Endothelial cell of umbilical vein (primary cell): ENCODE data around the gene CACTIN. TPM values are rescaled to one million over a fixed set of nuclear protein-coding genes. Genes with fewer than 3 reads are reported as not detected.
"Not testable (repeated sequence)": the region's sequence is repeated elsewhere in the genome, so short reads cannot be mapped to it uniquely, and the experiment has no call there.

Source experiments
- BruUV-seq: library from RNA; stranded (reverse); fragments of 400-500 nt; replicated peaks from 2 replicates; lab custom pipeline; 2021; lab: Mats Ljungman, UMichigan
- CTCF ChIA-PET: fragments of 300-600, 350-600 bp; sonication (Branson Sonifier 250); formaldehyde crosslinking; loops from one replicate; lab custom pipeline; 2021; ENCODE audit warnings: antibody characterized with exemption, inconsistent platforms; lab: Charles Lee
- POLR2A ChIA-PET: fragments of 300-600, 350-600 bp; sonication (Branson Sonifier 250); formaldehyde crosslinking; loops from one replicate; lab custom pipeline; 2021; ENCODE audit warnings: antibody characterized with exemption, inconsistent platforms; lab: Charles Lee
- DNase-seq: peaks from one replicate; pipeline ENCODE4 v3.0.0-alpha.2; 2011; ENCODE audit warnings: low read depth, low spot score
- FAIRE-seq: peaks from 2 replicates; lab custom pipeline; 2011; peaks lifted over from hg19 to GRCh38; lab: Jason Lieb, UNC
- H2AFZ ChIP-seq: 2 replicates; pipeline ENCODE4 v1.6.0; 2012; ENCODE audit warnings: low read depth, low read length, control low read depth, inconsistent platforms
- H3K27ac ChIP-seq: 2 replicates; pipeline ENCODE4 v1.5.1; 2011; ENCODE audit warnings: low read depth, mild to moderate bottlenecking, control low read depth, low read length, moderate library complexity; ENCODE audit not compliant: insufficient read depth
- H3K27me3 ChIP-seq, 2 experiments: 2 replicates each; pipeline versions ENCODE4 v1.6.0 to v1.6.1; 2011; ENCODE audit warnings: low read length in 2 of 2, mixed read lengths in 1 of 2; ENCODE audit not compliant: control insufficient read depth in 2 of 2, insufficient read depth in 2 of 2
- H3K36me3 ChIP-seq, 2 experiments: 2 replicates in 1 of 2; 3 replicates in 1 of 2; pipeline ENCODE4 v1.5.1; 2011; ENCODE audit warnings: low read length in 2 of 2, mild to moderate bottlenecking in 1 of 2, moderate library complexity in 1 of 2; ENCODE audit not compliant: control insufficient read depth in 2 of 2, insufficient read depth in 2 of 2; ENCODE audit errors: extremely low read depth in 1 of 2
- H3K4me1 ChIP-seq: 3 replicates; pipeline ENCODE4 v1.5.1; 2011; ENCODE audit warnings: mild to moderate bottlenecking, low read length; ENCODE audit not compliant: control insufficient read depth, insufficient read depth; ENCODE audit errors: extremely low read depth
- H3K4me2 ChIP-seq: 2 replicates; pipeline ENCODE4 v1.6.1; 2011; ENCODE audit warnings: low read length, control low read depth, mixed read lengths; ENCODE audit not compliant: insufficient read depth
- H3K4me3 ChIP-seq, 3 experiments: fragments of 200-600 bp in 1 of 3; sonication (generic), shearing (Covaris generic) in 1 of 3; replicated peaks in 1 of 3; 2 replicates each; pipeline ENCODE4 v1.5.1; 2011 to 2016; ENCODE audit warnings: control low read depth in 3 of 3, low read length in 3 of 3, mild to moderate bottlenecking in 2 of 3, inconsistent platforms in 1 of 3, low read depth in 1 of 3, moderate library complexity in 1 of 3; ENCODE audit not compliant: insufficient read depth in 1 of 3
- H3K79me2 ChIP-seq: 2 replicates; pipeline ENCODE4 v1.6.0; 2012; ENCODE audit warnings: low read length, inconsistent platforms; ENCODE audit not compliant: control insufficient read depth, insufficient read depth
- H3K9ac ChIP-seq: replicated peaks from 2 replicates; pipeline ENCODE3; 2011; ENCODE audit warnings: low read length, control low read depth; ENCODE audit not compliant: insufficient read depth; ENCODE audit errors: extremely low read depth
- H3K9me1 ChIP-seq: replicated peaks from 3 replicates; pipeline ENCODE4 v1.6.0; 2011; ENCODE audit warnings: mild to moderate bottlenecking, low read length; ENCODE audit not compliant: control insufficient read depth, insufficient read depth; ENCODE audit errors: extremely low read depth
- H3K9me3 ChIP-seq: replicated peaks from 2 replicates; pipeline ENCODE4 v1.5.1; 2012; ENCODE audit warnings: low read length, inconsistent platforms; ENCODE audit not compliant: control insufficient read depth, insufficient read depth
- H4K20me1 ChIP-seq: replicated peaks from 2 replicates; pipeline ENCODE3; 2011; ENCODE audit warnings: mild to moderate bottlenecking, low read length; ENCODE audit not compliant: control insufficient read depth, insufficient read depth; ENCODE audit errors: extremely low read depth
- CTCF ChIP-seq, 2 donors: IDR thresholded peaks; 1 replicate in 1 of 2; 2 replicates in 1 of 2; pipeline ENCODE4 v1.5.1; 2011; ENCODE audit warnings: low read length in 2 of 2, mild to moderate bottlenecking in 2 of 2, moderate library complexity in 2 of 2, control low read depth in 1 of 2, inconsistent platforms in 1 of 2, low read depth in 1 of 2; ENCODE audit not compliant: insufficient read depth in 1 of 2; ENCODE audit errors: extremely low read depth in 1 of 2
- EZH2 ChIP-seq: IDR thresholded peaks from 2 replicates; pipeline ENCODE4 v1.6.1; 2012; ENCODE audit warnings: borderline replicate concordance, low read depth, mild to moderate bottlenecking, moderate library complexity, low read length, inconsistent platforms; ENCODE audit not compliant: severe bottlenecking
- FOS ChIP-seq: IDR thresholded peaks from 2 replicates; pipeline ENCODE4 v1.6.1; 2011; ENCODE audit warnings: mild to moderate bottlenecking, low read length, moderate library complexity, borderline replicate concordance; ENCODE audit not compliant: insufficient read depth
- POLR2A ChIP-seq: IDR thresholded peaks from 2 replicates; pipeline ENCODE4 v1.6.1; 2012; ENCODE audit warnings: low read depth, mild to moderate bottlenecking, control low read depth, low read length
- POLR2AphosphoS5 ChIP-seq: IDR thresholded peaks from 2 replicates; pipeline ENCODE4 v1.6.1; 2012; ENCODE audit warnings: low read depth, mild to moderate bottlenecking, control low read depth, low read length, moderate library complexity; ENCODE audit not compliant: insufficient read depth
- dilution Hi-C: fragments of 300-500 bp; cut with MboI; formaldehyde crosslinking; loops from one replicate; pipeline ENCODE4 v1.15.0; 2019; ENCODE audit warnings: low sequenced_read_pairs; ENCODE audit not compliant: extremely low pct_ligation_motif_present
- intact Hi-C: fragments of 100-400 bp; cut with micrococcal nuclease; formaldehyde crosslinking; loops from one replicate; pipeline ENCODE4 v1.10.0; 2022
- polyA plus RNA-seq, 4 experiments: library from polyadenylated mRNA; depleted of rRNA in 3 of 4; stranded (reverse) in 3 of 4; unstranded in 1 of 4; fragments of >200 nt; gene quantifications; 2 replicates each; pipeline versions ENCODE4 v1.2.1 to v1.2.3, GENCODE V29; 2011 to 2012; ENCODE audit warnings: missing spikeins in 1 of 4
- total RNA-seq: library from RNA; stranded (reverse); gene quantifications from 2 replicates; pipeline ENCODE4 v1.2.3, GENCODE V29; 2021

The CACTIN gene
- total and polyA plus RNA-seq, 2 donors (not counting 3 experiments of a cell fraction or from before 2014, with no cell fraction given), result 29.7 to 36.1 TPM

GRCh38 chr19:3648037-3648905 is 21.7 kb upstream of the CACTIN start:
- CTCF ChIA-PET, result no interaction called here
- H3K36me3 ChIP-seq, result peaks cover 0 to 58% of the 10 kb centered on the region in 2 experiments
- no peak overlapping the region for H3K27ac ChIP-seq
- H2AFZ ChIP-seq, result no peak overlapping the region
- H4K20me1 ChIP-seq, result no peaks in the 10 kb centered on the region
- no peaks in the 10 kb centered on the region for H3K9me1 ChIP-seq
- DNase-seq, result no peak
- no peaks in the 10 kb centered on the region for H3K9me3 ChIP-seq
- H3K27me3 ChIP-seq, result no peaks in the 10 kb centered on the region
- TF ChIP-seq POLR2AphosphoS5, result no peak
- TF ChIP-seq POLR2A, result no peak
- TF ChIP-seq FOS, result no peak
- no peak for TF ChIP-seq EZH2
- no peak for TF ChIP-seq CTCF (IDR thresholded peaks at IDR 0.05; ENCODE audit: extremely low read depth in 1 of 2, insufficient read depth in 1 of 2, low read depth in 1 of 2, low read length in 2 of 2)
- intact Hi-C loops (no loop called here), dilution Hi-C loops (no loop called here)
- no peaks in the 10 kb centered on the region for H3K4me1 ChIP-seq
- no peak overlapping the region for H3K9ac ChIP-seq
- FAIRE-seq, result no peak
- H3K4me2 ChIP-seq, result no peak overlapping the region
- no peaks in the 10 kb centered on the region for H3K79me2 ChIP-seq
- H3K4me3 ChIP-seq, result no peak overlapping the region
- POLR2A ChIA-PET, result no interaction called here
- no TSS peak for BruUV-seq

GRCh38 chr19:3647102-3647501 is 20.5 kb upstream of the CACTIN start:
- POLR2A ChIA-PET, DNase-seq, H2AFZ ChIP-seq, BruUV-seq, intact Hi-C loops, H3K27ac ChIP-seq, H3K9me1 ChIP-seq, H3K9me3 ChIP-seq, H3K79me2 ChIP-seq, H3K4me3 ChIP-seq, H3K27me3 ChIP-seq, H4K20me1 ChIP-seq, H3K4me1 ChIP-seq, H3K4me2 ChIP-seq, FAIRE-seq, H3K9ac ChIP-seq, CTCF ChIA-PET, dilution Hi-C loops: not testable (repeated sequence)
- peaks cover 0 to 51% of the 10 kb centered on the region in 2 experiments for H3K36me3 ChIP-seq
